ENCODE data around the gene SPATA22.
"Not testable (repeated sequence)": the region's sequence is repeated elsewhere in the genome, so short reads cannot be mapped to it uniquely, and the experiment has no call there.

DNA sequence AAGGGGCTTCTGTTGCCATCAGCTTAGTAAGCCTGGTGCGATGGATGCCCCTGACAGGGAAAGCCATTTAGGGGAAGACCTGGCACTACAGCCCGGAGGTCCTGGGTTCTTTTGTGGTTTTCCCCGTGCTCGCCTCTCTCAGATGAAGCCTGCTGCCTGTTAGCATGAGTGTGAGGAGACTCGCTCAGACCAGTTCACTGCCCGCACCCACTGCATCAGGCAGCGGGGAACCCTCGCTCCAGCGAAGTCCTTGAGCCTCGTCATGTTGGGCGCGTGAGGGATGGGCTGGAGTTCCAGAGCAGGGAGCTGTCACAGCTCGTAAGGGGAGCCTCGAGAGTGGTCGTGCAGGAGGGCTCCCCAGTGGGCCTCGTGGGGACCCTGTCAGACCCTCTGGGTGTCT lies 59.4 kb downstream of the SPATA22 start:
- TF ChIP-seq, protein P1, sequence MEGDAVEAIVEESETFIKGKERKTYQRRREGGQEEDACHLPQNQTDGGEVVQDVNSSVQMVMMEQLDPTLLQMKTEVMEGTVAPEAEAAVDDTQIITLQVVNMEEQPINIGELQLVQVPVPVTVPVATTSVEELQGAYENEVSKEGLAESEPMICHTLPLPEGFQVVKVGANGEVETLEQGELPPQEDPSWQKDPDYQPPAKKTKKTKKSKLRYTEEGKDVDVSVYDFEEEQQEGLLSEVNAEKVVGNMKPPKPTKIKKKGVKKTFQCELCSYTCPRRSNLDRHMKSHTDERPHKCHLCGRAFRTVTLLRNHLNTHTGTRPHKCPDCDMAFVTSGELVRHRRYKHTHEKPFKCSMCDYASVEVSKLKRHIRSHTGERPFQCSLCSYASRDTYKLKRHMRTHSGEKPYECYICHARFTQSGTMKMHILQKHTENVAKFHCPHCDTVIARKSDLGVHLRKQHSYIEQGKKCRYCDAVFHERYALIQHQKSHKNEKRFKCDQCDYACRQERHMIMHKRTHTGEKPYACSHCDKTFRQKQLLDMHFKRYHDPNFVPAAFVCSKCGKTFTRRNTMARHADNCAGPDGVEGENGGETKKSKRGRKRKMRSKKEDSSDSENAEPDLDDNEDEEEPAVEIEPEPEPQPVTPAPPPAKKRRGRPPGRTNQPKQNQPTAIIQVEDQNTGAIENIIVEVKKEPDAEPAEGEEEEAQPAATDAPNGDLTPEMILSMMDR (IDR thresholded peaks at IDR 0.05; ENCODE audit: low read depth, low read length, poor library complexity, severe bottlenecking): not testable (repeated sequence)
- not testable (repeated sequence) for TF ChIP-seq EZH2phosphoT487 (IDR thresholded peaks at IDR 0.05; ENCODE audit: borderline replicate concordance, low read length)

Measured in DOHH2 (cell line).